Endometrium (tissue), 2 donors: Measurements from ENCODE around the gene SUSD3.

Experiments
- FAIRE-seq: peaks from 2 replicates; lab custom pipeline; 2012; peaks lifted over from hg19 to GRCh38; lab: Jason Lieb, UNC
- donor health status: control.
- donor health status: control.

SUSD3 gene

GRCh38 chr9:93030642-93031628, 27.6 kb upstream of the SUSD3 start:
- FAIRE-seq: no peak

GRCh38 chr9:93031629-93032430, 26.7 kb upstream of the SUSD3 start:
- no peak for FAIRE-seq

DNA sequence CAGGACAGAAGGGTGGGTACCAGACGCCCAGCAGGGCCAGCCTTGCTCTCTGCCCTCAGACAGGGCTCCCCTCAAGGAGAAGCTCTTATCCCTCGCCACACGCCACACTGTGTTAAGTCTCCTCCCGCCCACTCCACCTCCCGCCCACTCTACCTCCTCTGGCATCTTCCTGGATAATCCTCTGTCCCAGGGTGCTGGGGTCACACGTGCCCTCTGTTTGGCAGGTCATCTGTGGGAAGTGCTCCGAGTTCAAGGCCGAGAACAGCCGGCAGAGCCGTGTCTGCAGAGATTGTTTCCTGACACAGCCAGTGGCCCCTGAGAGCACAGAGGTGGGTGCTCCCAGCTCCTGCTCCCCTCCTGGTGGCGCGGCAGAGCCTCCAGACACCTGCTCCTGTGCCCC, 26.0 kb upstream of the SUSD3 start:
- FAIRE-seq: no peak

DNA sequence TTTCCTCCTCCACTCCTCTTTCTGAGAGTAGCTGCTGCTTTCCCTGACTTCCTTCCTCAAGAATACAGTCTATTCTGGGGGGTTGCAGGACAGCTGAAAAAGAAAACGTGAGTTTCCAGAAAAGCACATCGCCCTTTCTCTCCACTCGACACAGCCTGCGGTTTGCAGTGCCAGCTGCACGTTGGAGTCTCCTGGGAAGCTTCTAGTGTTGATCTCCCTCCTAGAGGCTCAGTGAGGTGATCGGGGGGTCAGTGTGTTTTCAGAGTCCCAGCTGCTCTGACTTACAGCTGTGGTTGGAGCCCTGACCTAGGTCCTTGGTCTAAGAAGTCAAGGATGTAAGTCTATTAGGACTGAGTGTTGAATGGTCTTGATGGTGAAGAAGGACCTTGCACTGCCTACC, 25.0 kb upstream of the SUSD3 start:
- no peak for FAIRE-seq

- no peak for FAIRE-seq
These were observed 23.3 kb upstream of the SUSD3 start for GRCh38 chr9:93035106-93035660.

DNA sequence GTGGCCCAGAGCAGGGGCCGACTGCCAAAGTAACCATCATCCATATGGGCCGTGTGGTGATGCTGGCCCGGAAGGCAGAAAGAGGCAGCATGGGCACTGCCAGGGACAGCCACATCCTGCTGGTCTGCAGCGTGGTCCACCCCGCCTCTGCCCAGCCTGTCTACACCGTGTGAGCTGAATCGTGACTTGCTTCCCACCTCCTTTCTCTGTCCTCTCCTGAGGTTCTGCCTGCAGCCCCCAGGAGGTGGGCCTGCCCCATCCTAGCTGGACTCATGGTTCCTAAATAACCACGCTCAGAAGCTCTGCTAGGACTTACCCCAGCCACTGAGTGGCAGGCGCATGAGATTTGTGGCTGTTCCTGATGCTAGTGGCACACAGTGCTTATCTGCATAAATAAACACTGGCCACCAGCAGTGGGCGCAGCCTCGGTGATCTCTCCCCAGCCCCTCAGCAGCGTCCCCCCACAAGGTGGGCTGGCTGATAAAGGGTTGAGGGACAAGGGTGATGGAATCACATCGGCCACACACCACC, 22.6 kb upstream of the SUSD3 start:
- FAIRE-seq: no peak

GRCh38 chr9:93036887-93037475, 21.5 kb upstream of the SUSD3 start:
- FAIRE-seq: no peak

DNA sequence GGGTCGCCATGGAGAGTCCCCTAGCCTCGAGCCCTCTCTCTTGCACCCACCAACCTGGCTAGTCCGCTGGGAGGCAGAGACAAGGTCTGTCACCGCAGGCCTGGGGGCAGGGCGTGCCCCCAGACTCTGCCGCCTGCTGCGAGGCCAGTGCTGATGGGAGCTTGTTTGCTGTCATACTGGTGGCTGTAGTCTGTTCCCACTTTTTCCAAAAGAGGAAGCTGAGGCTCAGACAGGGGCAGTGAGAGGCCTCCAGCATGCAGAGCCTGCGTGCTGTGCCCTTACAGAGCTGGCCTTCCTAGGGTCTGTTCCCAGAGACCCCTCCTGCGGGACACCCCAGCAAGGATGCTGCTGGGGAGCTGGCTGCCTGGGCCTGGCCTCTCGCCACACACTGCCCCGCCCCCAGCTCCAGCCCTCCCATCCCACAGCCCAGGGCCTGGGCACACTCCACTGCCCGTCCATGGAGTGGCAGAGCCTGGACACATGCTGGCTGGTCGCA, 21.0 kb upstream of the SUSD3 start:
- no peak for FAIRE-seq

- no peak for FAIRE-seq
These were observed 19.6 kb upstream of the SUSD3 start for GRCh38 chr9:93038918-93039317.

DNA sequence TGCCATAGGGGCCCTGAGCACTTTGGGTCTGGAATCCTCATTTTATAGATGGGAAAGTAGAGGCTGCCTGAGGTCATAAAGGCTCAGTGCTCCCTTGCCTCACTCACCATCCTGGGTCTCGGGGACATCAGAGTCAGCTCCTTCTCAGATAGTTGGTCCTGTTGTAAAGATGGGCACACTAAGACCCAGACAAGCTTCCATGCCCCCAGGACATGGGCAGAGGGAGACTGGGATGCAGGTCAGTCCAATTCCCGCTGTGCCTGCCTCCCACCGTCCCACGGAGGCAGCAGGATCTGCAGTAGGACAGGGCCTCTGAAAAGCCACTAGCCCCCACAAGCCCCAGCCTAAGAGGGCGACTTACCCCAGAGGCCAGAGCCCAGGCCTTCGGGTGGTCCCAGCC, 19.0 kb upstream of the SUSD3 start:
- FAIRE-seq: no peak

DNA sequence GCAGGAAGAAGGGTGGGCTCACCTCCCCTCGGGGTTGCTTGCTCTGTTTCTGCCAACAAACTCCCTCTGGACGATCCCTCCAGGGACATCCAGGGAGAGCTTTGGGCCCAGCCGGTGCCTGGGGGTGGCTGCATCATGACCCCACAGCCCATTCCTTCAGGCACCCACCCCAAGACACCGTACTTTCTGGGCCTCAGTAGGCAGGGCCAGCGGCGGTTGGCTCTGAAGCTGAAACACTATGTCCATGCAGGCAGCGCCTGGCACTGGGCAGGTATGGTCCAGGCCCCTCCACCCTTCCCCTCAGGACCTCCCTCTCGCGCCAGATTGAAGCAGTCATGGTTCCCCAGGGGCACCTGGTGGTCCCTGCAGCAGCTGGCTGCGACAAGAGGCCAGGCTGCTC, 18.5 kb upstream of the SUSD3 start:
- FAIRE-seq: no peak

- FAIRE-seq: no peak
These were observed 18.1 kb upstream of the SUSD3 start for GRCh38 chr9:93040409-93040808.

DNA sequence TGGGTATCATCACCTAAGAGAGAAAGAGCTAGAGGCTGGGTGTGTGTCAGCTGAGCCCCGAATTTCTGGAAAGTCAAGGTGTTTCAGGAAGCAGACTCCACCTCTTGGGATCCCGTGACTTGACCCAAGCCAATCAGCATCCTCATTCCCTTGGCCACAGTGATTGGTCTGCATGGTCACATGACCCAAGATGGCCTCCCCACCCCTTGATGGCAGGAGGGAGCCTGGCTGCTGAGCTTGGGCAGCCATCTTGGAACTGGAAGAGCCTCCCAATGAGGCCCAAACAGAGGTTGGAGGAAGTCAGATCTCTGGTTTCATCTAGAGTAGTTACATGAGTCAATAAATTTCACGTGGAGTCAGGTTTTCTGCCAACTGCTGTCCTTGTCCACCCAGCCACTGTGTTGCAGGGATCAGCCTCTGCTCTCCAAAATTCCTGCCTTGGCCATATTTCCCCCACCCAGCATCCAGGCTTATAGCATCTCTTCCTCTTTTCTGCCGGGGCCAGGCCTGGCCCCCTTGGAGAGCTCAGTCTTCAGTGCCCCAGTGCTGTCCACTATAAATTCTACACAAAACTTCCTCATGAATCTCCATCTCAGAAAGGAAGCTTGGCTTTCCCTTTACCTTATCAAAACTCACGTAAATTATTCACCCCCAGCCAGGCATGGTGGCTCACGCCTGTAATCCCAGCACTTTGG, 17.2 kb upstream of the SUSD3 start:
- FAIRE-seq: no peak

GRCh38 chr9:93043122-93043521, 15.4 kb upstream of the SUSD3 start:
- FAIRE-seq: no peak

GRCh38 chr9:93045521-93045920, 13.0 kb upstream of the SUSD3 start:
- no peak for FAIRE-seq

- FAIRE-seq: no peak
These were observed 9.7 kb upstream of the SUSD3 start for GRCh38 chr9:93048566-93049448.

DNA sequence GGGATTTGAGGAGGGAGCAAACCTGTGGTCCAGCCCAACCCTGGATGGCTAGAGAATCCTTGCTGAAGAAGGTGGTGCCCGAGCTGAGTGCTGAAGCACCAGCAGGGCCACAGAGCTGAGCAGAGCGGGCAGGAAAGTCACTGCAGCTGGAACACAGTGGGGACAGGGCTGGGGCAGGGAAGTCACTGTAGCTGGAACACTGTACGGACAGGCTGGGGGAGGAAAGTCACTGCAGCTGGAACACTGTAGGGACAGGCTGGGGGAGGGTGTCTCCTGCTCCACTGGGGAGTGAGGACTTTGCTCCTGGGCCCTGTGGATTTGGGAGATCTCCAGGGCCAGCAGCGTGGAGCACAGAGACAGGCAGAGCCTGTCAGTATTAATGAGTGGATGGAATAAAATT, 9.0 kb upstream of the SUSD3 start:
- no peak for FAIRE-seq

- FAIRE-seq: no peak
These were observed 8.3 kb upstream of the SUSD3 start for GRCh38 chr9:93050231-93050630.

GRCh38 chr9:93051680-93052089, 6.8 kb upstream of the SUSD3 start:
- no peak for FAIRE-seq

DNA sequence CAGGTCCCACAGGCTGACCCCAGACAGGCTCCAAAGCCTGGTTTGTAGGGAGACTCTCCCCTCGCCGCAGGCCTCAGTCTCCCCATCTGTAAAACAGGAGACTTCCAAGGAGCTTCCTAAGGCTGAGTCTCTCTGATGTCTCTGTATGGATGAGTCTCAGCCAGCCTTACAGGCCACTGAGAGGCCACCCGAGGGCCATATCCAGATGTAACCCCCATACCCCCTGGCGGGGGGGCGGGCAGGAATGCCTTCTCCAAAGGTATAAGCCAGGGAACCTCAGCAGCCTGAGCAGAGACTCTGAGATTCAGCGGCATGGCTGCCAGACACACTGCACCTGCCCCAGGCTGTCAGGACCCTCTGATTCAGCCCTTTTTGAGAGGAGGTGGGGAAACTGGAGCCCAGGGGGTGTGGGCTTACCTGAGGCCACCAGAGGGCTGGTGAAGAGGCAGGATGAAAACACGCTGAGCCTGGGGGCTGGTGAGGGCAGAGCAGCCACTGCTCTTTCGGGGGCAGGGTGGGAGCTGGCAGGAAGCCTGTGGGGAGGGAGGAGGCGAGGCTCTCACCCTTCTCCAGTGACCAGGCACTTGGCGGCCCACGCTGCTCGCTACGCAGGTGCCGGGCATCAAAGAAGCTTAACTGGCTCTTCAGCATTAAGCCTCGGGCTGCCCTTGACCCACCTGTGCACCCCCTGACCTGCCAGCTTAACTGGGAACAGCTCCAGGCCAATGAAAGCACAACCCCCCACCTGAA, 5.5 kb upstream of the SUSD3 start:
- FAIRE-seq: no peak
